ENCODE results near the gene NXNL1. TPM values are rescaled to one million over a fixed set of nuclear protein-coding genes. Genes with fewer than 3 reads are reported as not detected.
A peak's percentile ranks its signal among the peaks of the same experiment; 100 is the strongest.
"Not testable (repeated sequence)": the region's sequence is repeated elsewhere in the genome, so short reads cannot be mapped to it uniquely, and the experiment has no call there.

NXNL1 gene
- total RNA-seq, 4 donors from 2014 or later: not detected

GRCh38 chr19:17504030-17504429, 43.3 kb upstream of the NXNL1 start:
- TF ChIP-seq POLR2AphosphoS5 (IDR thresholded peaks at IDR 0.05) (no peak), CTCF (IDR thresholded peaks at IDR 0.05) (no peak), EP300 (IDR thresholded peaks at IDR 0.05; ENCODE audit: low read depth) (no peak), POLR2A (IDR thresholded peaks at IDR 0.05) (no peak)
- intact Hi-C loops (cut with DNase I; ENCODE audit: low total_unique reads): no loop called here
- in situ Hi-C loops (cut with MboI; ENCODE audit: low pct_ligation_motif_present in 1 of 4, low pct_unique_long_range_greater_than_20kb in 1 of 4, low sequenced_read_pairs in 3 of 4): no loop called here

GRCh38 chr19:17503240-17503639, 42.5 kb upstream of the NXNL1 start:
- intact Hi-C loops (cut with DNase I; ENCODE audit: low total_unique reads) (no loop called here), in situ Hi-C loops (cut with MboI; ENCODE audit: low pct_ligation_motif_present in 1 of 4, low pct_unique_long_range_greater_than_20kb in 1 of 4, low sequenced_read_pairs in 3 of 4) (no loop called here)
- Histone ChIP-seq H3K4me1 (peaks cover 0 to 4% (median 1%) of the 10 kb centered on the region in 4 donors), H3K9me3 (no peaks in the 10 kb centered on the region), H3K36me3 (no peaks in the 10 kb centered on the region), H3K27me3 (no peaks in the 10 kb centered on the region), H3K27ac (no peak overlapping the region), H3K4me3 (no peak overlapping the region)
- DNase-seq: no peak
- no peak for TF ChIP-seq POLR2A (IDR thresholded peaks at IDR 0.05)
- WGBS, 2 donors (ENCODE audit: low coverage in 1 of 2): 96 to 100% methylated on average over 3 to 6 of the region's 6 CpGs

More at GRCh38 chr19:17504030-17504429, 43.3 kb upstream of the NXNL1 start:
- 83 to 95% methylated on average over 1 to 2 of the region's 2 CpGs for WGBS, 2 donors (ENCODE audit: low coverage in 1 of 2)
- Histone ChIP-seq H3K27me3 (no peaks in the 10 kb centered on the region), H3K36me3 (no peaks in the 10 kb centered on the region), H3K9me3 (no peaks in the 10 kb centered on the region), H3K27ac (no peak overlapping the region), H3K4me1 (peaks cover 0 to 9% (median 1%) of the 10 kb centered on the region in 4 donors), H3K4me3 (no peak overlapping the region)
- DNase-seq: no peak

- Histone ChIP-seq H3K36me3 (no peaks in the 10 kb centered on the region), H3K4me1 (peaks cover 0 to 16% (median 0%) of the 10 kb centered on the region in 4 donors), H3K27me3 (no peaks in the 10 kb centered on the region), H3K27ac (peak overlapping the region in 1 of 4 donors; percentile 5), H3K9me3 (no peaks in the 10 kb centered on the region), H3K4me3 (no peak overlapping the region)
- in situ Hi-C loops (cut with MboI; ENCODE audit: low pct_ligation_motif_present in 1 of 4, low pct_unique_long_range_greater_than_20kb in 1 of 4, low sequenced_read_pairs in 3 of 4) (no loop called here), intact Hi-C loops (cut with DNase I; ENCODE audit: low total_unique reads) (no loop called here)
- WGBS, 2 donors (ENCODE audit: low coverage in 1 of 2): 93% methylated on average over 27 of the region's 27 CpGs; no CpG with 5 or more reads in 1 of the 2 donors
- TF ChIP-seq POLR2AphosphoS5 (IDR thresholded peaks at IDR 0.05): no peak
- no peak for TF ChIP-seq CTCF (IDR thresholded peaks at IDR 0.05)
- TF ChIP-seq EP300 (IDR thresholded peaks at IDR 0.05; ENCODE audit: low read depth): no peak
- no peak for TF ChIP-seq POLR2A (IDR thresholded peaks at IDR 0.05)
- no peak for DNase-seq
Observed at GRCh38 chr19:17500447-17501198, 39.9 kb upstream of the NXNL1 start.

GRCh38 chr19:17499648-17500446, 39.1 kb upstream of the NXNL1 start:
- TF ChIP-seq POLR2AphosphoS5 (IDR thresholded peaks at IDR 0.05): no peak
- no peak for TF ChIP-seq EP300 (IDR thresholded peaks at IDR 0.05; ENCODE audit: low read depth)
- TF ChIP-seq POLR2A (IDR thresholded peaks at IDR 0.05): no peak
- no peak for TF ChIP-seq CTCF (IDR thresholded peaks at IDR 0.05)
- no peak overlapping the region for H3K4me3 ChIP-seq
- no peaks in the 10 kb centered on the region for H3K36me3 ChIP-seq
- intact Hi-C loops (cut with DNase I; ENCODE audit: low total_unique reads): no loop called here
- no peaks in the 10 kb centered on the region for H3K27me3 ChIP-seq
- H3K9me3 ChIP-seq: no peaks in the 10 kb centered on the region
- peak overlapping the region in 3 of 4 donors; percentile 5 to 42 (median 36) for H3K27ac ChIP-seq
- WGBS, 2 donors (ENCODE audit: low coverage in 1 of 2): 71 to 100% methylated on average over 1 to 19 of the region's 21 CpGs
- peaks cover 0 to 16% (median 0%) of the 10 kb centered on the region in 4 donors for H3K4me1 ChIP-seq
- in situ Hi-C loops (cut with MboI; ENCODE audit: low pct_ligation_motif_present in 1 of 4, low pct_unique_long_range_greater_than_20kb in 1 of 4, low sequenced_read_pairs in 3 of 4): no loop called here
- DNase-seq: no peak

- DNase-seq; H3K27ac ChIP-seq; H3K4me3 ChIP-seq; H3K9me3 ChIP-seq; in situ Hi-C loops (cut with MboI; ENCODE audit: low pct_ligation_motif_present in 1 of 4, low pct_unique_long_range_greater_than_20kb in 1 of 4, low sequenced_read_pairs in 3 of 4); H3K27me3 ChIP-seq; intact Hi-C loops (cut with DNase I; ENCODE audit: low total_unique reads); H3K36me3 ChIP-seq: not testable (repeated sequence)
- 81% methylated on average over 6 to 12 of the region's 12 CpGs for WGBS, 2 donors (ENCODE audit: low coverage in 1 of 2)
- peaks cover 0 to 16% (median 0%) of the 10 kb centered on the region in 4 donors for H3K4me1 ChIP-seq
Observed at GRCh38 chr19:17499025-17499424, 38.3 kb upstream of the NXNL1 start.

All from transverse colon (tissue), 4 donors.